Ascending aorta (tissue), 2 donors: ENCODE data around the gene CIDEC. TPM values are rescaled to one million over a fixed set of nuclear protein-coding genes. Genes with fewer than 3 reads are reported as not detected.

Source experiments
- DNase-seq, 2 donors: peaks; one replicate each; pipeline ENCODE4 v3.0.0-alpha.2; 2019; ENCODE audit warnings: low spot score in 2 of 2
- H3K27ac ChIP-seq, 2 donors: fragments of 200-600 bp; sonication (generic); one replicate each; pipeline ENCODE4 v1.5.1; 2016 to 2017; ENCODE audit warnings: mild to moderate bottlenecking in 1 of 2
- H3K27me3 ChIP-seq: fragments of 200-600 bp; sonication (generic); one replicate; pipeline ENCODE4 v1.5.1; 2017
- H3K36me3 ChIP-seq, 2 donors: fragments of 200-600 bp; sonication (generic); one replicate each; pipeline ENCODE4 v1.5.1; 2016
- H3K4me1 ChIP-seq, 2 donors: fragments of 200-600 bp; sonication (generic); one replicate each; pipeline ENCODE4 v1.5.1; 2016 to 2017; ENCODE audit warnings: mild to moderate bottlenecking in 1 of 2
- H3K4me3 ChIP-seq, 2 donors: fragments of 200-600 bp; sonication (generic); one replicate each; pipeline ENCODE4 v1.5.1; 2016 to 2017; ENCODE audit warnings: mild to moderate bottlenecking in 1 of 2
- H3K9me3 ChIP-seq, 2 donors: fragments of 200-600 bp; sonication (generic); one replicate each; pipeline ENCODE4 v1.5.1; 2016
- intact Hi-C: fragments of 100-400 bp; cut with DNase I; formaldehyde crosslinking; loops from one replicate; pipeline ENCODE4 v1.15.1; 2023
- total RNA-seq: library from RNA; depleted of rRNA; stranded (reverse); fragments of >200 nt; gene quantifications from one replicate; pipeline ENCODE4 v1.1.0, GENCODE V29; 2016
- TF ChIP-seq, protein P1 (sequence below), 3 experiments: fragments of 200-600 bp in 2 of 3; fragments of 450-650 bp in 1 of 3; sonication (generic) in 2 of 3; IDR thresholded peaks; one replicate each; pipeline ENCODE4 v1.5.1; 2016 to 2019; ENCODE audit warnings: antibody characterized with exemption in 3 of 3, mild to moderate bottlenecking in 1 of 3, moderate library complexity in 1 of 3

Gene CIDEC
- total RNA-seq, 1 donor from 2014 or later = 29.9 TPM

DNA sequence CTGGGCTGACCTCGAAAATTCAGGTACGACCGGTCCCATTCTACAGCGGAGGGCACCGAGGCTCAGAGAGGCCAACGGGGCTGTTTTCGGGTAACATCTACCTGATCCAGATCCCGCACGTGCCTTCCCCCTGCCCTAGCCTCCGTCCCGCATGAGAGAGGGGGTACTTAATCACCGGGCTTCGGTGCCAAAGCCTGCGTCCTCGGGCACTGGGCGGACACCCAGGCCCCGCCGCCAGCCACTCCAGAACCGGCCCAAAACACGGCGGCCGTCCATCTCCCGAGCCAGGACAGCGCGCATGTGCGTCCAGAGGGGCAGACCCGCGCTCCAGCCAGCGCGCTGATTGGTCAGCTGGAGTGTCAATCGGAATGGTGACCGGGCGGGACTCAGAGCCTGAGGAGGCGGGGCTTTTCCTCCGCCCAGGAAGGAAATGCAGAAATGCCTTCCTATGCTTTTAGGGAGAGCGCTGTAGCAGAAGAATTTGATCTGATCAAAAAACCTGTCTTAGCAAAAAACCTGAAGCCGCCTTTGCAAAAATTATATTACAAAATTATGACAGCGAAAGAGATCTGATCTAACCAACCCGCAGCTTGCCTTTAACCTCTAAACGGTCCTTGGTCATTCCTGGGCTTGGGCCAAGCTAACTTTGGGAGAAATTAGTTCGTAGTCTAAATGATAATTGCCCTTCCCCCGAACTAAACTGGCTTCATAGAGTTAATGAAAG lies 36.2 kb downstream of the CIDEC start, which contains the start of gene RPUSD3:
TSS of gene RPUSD3 (minus strand) at position 294 of the 724 bp plus-strand sequence. CDS start at position 276, 18 bp downstream.
- peak; percentile 89 to 99 for DNase-seq
- peak within 1 kb of the TSS; percentile 80 to 84 for H3K27ac ChIP-seq
- no peaks in the 10 kb centered on the region for H3K9me3 ChIP-seq
- intact Hi-C loops = loop anchor here (1.0 to 10.0 kb wide), 8 partner anchors 34 to 381 kb away; partner anchors contain the start of genes BRPF1, JAGN1, TADA3 and TTLL3
- peaks cover 4 to 9% of the 10 kb centered on the region in 2 donors for H3K4me1 ChIP-seq
- H3K4me3 ChIP-seq = peak within 1 kb of the TSS; percentile 76 to 77
- peaks cover 20 to 29% of the 10 kb centered on the region in 2 donors for H3K36me3 ChIP-seq
- no peaks in the 10 kb centered on the region for H3K27me3 ChIP-seq
- TF ChIP-seq, protein P1, sequence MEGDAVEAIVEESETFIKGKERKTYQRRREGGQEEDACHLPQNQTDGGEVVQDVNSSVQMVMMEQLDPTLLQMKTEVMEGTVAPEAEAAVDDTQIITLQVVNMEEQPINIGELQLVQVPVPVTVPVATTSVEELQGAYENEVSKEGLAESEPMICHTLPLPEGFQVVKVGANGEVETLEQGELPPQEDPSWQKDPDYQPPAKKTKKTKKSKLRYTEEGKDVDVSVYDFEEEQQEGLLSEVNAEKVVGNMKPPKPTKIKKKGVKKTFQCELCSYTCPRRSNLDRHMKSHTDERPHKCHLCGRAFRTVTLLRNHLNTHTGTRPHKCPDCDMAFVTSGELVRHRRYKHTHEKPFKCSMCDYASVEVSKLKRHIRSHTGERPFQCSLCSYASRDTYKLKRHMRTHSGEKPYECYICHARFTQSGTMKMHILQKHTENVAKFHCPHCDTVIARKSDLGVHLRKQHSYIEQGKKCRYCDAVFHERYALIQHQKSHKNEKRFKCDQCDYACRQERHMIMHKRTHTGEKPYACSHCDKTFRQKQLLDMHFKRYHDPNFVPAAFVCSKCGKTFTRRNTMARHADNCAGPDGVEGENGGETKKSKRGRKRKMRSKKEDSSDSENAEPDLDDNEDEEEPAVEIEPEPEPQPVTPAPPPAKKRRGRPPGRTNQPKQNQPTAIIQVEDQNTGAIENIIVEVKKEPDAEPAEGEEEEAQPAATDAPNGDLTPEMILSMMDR (IDR thresholded peaks at IDR 0.05) = no peak

DNA sequence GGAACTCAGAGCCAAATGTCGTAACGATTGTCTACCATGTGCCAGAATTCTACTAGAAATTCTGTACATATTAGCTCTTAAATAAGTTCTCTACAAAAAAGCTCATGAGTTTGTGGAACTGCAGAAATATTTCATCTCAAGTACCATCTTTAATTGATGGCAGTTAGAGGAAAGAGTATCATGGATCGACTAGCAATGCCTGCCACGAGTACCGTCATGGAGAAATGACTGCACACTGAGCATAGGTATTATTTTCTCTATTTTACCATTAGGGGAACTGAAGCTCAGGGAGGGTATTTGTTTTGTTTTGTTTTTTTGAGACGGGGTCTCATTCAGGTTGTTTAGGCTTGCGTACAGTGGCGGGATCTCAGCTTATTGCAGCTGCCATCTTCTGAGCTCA lies 39.0 kb downstream of the CIDEC start:
- peaks cover 20 to 36% of the 10 kb centered on the region in 2 donors for H3K36me3 ChIP-seq
- intact Hi-C loops = loop anchor here (10.0 kb wide), 2 partner anchors 174 to 384 kb away; no protein-coding TSS in a partner anchor
- TF ChIP-seq, protein P1 (IDR thresholded peaks at IDR 0.05) = no peak

DNA sequence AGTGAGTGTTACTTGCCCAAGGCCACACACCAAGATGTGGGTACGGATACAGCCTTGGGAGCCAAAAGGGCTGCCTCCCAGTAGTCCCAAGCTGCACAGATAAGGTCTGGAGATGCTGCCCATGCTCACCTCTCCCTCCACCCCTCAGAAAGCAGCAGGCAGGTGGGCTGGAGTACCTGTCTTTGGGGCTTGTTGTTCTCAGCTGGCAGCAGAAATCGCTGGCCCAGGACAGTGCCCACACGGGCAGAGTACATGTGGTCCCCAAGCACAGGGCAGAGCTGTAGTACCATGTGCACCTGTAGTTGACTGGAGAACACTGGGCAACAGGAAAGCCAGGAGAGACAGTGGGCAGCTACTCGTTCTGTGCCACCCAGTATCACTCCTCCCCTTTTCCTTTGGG lies 41.2 kb downstream of the CIDEC start:
- H3K36me3 ChIP-seq = peaks cover 37 to 51% of the 10 kb centered on the region in 2 donors
- H3K27me3 ChIP-seq = no peaks in the 10 kb centered on the region
- intact Hi-C loops = no loop called here
- H3K9me3 ChIP-seq = no peaks in the 10 kb centered on the region
- no peak overlapping the region for H3K4me3 ChIP-seq
- TF ChIP-seq, protein P1 (IDR thresholded peaks at IDR 0.05) = no peak
- peaks cover 4 to 9% of the 10 kb centered on the region in 2 donors for H3K4me1 ChIP-seq
- H3K27ac ChIP-seq = no peak overlapping the region
- DNase-seq = no peak

More for the DNA sequence above, 39.0 kb downstream of the CIDEC start:
- H3K9me3 ChIP-seq = no peaks in the 10 kb centered on the region
- DNase-seq = no peak
- no peaks in the 10 kb centered on the region for H3K27me3 ChIP-seq
- peaks cover 4 to 9% of the 10 kb centered on the region in 2 donors for H3K4me1 ChIP-seq
- H3K27ac ChIP-seq = no peak overlapping the region
- H3K4me3 ChIP-seq = no peak overlapping the region

DNA sequence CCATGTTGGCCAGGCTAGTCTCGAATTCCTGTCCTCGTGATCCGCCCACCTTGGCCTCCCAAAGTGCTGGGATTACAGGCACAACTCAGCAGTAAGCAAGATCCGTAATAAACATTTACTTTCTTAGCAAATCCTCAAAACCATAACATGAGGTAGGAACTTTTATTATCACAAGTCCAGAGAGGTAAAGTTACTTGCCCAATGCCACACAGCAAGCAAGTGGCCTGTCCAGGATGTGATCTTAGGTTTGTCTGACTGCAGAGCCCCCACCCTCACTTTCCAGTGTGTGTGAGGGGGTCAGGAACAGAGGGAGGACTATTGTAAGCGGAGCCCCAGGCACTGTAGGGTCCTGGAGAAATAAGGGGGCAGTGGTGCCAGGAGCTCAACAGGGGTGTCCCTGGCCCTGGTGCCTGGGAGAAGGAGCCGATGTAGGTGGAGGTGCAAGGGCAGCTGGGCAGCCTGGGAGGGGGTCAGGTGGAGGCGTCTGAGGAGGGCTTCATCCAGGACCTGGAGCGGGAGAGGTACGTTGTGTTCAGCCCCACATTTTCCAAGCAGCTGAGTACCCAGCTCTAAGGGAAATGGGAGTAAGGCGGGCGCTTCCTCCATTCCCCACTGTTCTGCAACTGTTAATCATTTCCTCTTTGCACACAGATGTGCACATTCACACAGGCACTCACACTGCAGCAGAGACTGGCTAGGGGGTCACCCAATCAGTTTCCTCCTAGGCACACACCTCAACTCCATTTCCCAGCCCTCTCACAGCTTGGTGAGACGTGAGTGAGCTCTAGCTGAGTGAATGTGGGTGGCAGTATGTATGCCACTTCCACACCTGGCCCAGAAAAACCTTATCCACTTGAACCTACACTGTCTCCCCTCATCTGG lies 42.1 kb downstream of the CIDEC start:
- DNase-seq = no peak
- intact Hi-C loops = no loop called here
- H3K9me3 ChIP-seq = no peaks in the 10 kb centered on the region
- H3K4me1 ChIP-seq = peaks cover 3 to 7% of the 10 kb centered on the region in 2 donors
- TF ChIP-seq, protein P1 (IDR thresholded peaks at IDR 0.05) = no peak
- no peak overlapping the region for H3K27ac ChIP-seq
- no peak overlapping the region for H3K4me3 ChIP-seq
- H3K27me3 ChIP-seq = no peaks in the 10 kb centered on the region
- H3K36me3 ChIP-seq = peaks cover 43 to 57% of the 10 kb centered on the region in 2 donors

DNA sequence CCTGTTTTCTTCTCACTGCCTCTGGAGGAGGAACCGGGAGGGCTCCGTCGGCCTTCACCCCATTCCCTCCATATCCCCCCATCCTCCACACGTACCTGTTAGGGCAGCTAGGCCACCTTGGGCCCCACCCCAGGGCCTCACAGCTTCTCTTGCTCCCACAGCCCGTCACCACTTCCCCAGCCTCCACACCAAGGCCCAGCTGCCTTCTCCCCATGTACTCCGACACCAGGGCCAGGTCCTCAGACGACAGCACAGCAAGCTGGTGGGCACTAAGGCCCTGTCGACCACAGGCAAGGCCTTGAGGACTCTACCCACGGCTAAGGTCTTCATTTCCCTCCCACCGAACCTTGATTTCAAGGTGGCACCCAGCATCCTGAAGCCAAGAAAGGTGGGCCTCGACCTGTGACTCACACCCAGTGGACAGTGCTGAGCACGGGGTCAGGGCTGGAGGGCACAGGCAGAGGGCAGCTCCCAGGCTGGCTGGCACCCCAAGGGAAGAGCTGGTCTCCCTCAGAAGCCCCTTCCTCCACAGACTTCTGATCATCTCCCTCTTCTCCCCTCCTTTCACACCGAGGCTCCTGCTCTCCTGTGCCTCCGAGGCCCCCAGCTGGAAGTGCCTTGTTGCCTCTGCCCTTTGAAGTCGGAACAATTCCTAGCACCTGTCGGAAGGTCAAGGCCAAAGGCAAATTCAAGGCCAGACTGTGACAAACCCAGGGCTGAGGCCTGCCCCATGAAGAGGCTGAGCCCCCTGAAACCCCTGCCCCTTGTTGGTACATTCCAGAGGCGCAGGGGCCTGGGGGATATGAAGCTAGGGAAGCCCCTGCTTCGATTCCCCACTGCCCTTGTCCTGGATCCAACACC lies 45.3 kb downstream of the CIDEC start:
- no peak for DNase-seq
- Histone ChIP-seq H3K4me3 (no peak overlapping the region), H3K36me3 (peaks cover 38 to 60% of the 10 kb centered on the region in 2 donors), H3K4me1 (no peaks in the 10 kb centered on the region), H3K27ac (no peak overlapping the region), H3K27me3 (no peaks in the 10 kb centered on the region), H3K9me3 (no peaks in the 10 kb centered on the region)
- TF ChIP-seq, protein P1 (IDR thresholded peaks at IDR 0.05) = no peak
- intact Hi-C loops = no loop called here
